ENCODE data around the gene ARMC9.
"Not testable (repeated sequence)": the region's sequence is repeated elsewhere in the genome, so short reads cannot be mapped to it uniquely, and the experiment has no call there.

Gene ARMC9

DNA sequence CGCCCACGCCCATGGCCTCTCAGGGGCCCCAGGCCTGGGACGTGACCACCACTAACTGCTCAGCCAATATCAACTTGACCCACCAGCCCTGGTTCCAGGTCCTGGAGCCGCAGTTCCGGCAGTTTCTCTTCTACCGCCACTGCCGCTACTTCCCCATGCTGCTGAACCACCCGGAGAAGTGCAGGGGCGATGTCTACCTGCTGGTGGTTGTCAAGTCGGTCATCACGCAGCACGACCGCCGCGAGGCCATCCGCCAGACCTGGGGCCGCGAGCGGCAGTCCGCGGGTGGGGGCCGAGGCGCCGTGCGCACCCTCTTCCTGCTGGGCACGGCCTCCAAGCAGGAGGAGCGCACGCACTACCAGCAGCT is 199.5 kb downstream of the ARMC9 start:
- Histone ChIP-seq H3K9me3 (ENCODE audit: control insufficient read depth in 5 of 5, low read length in 5 of 5) (no peaks in the 10 kb centered on the region), H3K36me3 (ENCODE audit: control insufficient read depth in 5 of 5, insufficient read depth in 5 of 5, low read length in 5 of 5) (no peaks in the 10 kb centered on the region), H3K9ac (ENCODE audit: low read length in 5 of 5) (no peak overlapping the region), H3K4me1 (ENCODE audit: control insufficient read depth in 5 of 5, insufficient read depth in 5 of 5, low read length in 5 of 5) (peaks cover 0 to 21% (median 12%) of the 10 kb centered on the region in 5 donors), H3K27ac (ENCODE audit: low read depth, low read length) (no peak overlapping the region), H3K4me3 (ENCODE audit: low read depth in 1 of 5, low read length in 5 of 5) (no peak overlapping the region), H3K27me3 (ENCODE audit: control insufficient read depth in 5 of 5, insufficient read depth in 4 of 5, low read length in 5 of 5) (peaks cover 15 to 32% (median 28%) of the 10 kb centered on the region in 5 donors)

DNA sequence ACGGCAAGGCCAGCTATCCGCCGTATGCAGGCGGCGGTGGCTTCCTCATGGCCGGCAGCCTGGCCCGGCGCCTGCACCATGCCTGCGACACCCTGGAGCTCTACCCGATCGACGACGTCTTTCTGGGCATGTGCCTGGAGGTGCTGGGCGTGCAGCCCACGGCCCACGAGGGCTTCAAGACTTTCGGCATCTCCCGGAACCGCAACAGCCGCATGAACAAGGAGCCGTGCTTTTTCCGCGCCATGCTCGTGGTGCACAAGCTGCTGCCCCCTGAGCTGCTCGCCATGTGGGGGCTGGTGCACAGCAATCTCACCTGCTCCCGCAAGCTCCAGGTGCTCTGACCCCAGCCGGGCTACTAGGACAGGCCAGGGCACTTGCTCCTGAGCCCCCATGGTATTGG is 200.2 kb downstream of the ARMC9 start:
- Histone ChIP-seq H3K4me3 (ENCODE audit: low read depth in 1 of 5, low read length in 5 of 5) (no peak overlapping the region), H3K27ac (ENCODE audit: low read depth, low read length) (no peak overlapping the region), H3K4me1 (ENCODE audit: control insufficient read depth in 5 of 5, insufficient read depth in 5 of 5, low read length in 5 of 5) (peaks cover 0 to 21% (median 12%) of the 10 kb centered on the region in 5 donors)

DNA sequence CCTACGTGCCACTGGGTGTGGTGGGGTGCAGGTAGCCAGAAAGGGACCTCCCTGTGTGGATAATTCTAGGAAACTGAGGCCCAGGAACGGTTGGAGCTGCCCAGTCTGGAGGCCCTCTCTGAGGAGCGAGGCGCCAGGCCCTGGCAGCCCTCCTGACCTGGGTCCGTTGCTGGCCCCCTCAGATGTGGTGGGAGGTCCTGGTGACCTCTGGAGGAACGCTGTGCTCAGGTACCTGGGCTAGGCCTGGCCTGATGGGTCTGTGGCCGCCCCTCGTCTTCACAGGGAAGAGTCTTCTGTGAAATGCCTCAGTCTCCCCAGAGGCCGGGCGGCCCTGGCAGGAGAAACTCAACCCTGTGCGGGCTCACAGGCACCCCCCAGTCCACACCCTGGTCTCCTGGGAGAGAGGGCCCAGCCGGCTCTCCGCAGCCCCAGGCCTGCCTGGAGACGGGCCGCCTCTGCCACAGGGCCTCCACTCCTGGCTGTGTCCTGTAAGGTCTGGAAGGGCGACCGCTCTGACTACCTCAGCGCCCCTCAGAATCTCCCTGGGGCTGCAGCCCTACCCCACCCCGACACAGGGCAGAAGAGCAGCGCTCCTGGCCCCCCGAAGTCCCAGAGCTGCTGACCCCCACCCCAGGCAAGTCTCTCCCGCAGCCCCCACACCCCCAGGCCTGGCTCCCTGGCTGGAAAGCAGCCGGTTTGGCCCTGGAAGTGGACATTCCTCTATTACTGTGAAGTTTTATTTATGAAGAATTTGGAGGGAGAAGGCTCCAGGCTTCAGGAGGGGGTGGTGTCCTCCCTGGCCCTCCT is 200.8 kb downstream of the ARMC9 start:
- Histone ChIP-seq H3K27ac (ENCODE audit: low read depth, low read length) (no peak overlapping the region), H3K36me3 (ENCODE audit: control insufficient read depth in 5 of 5, insufficient read depth in 5 of 5, low read length in 5 of 5) (no peaks in the 10 kb centered on the region), H3K27me3 (ENCODE audit: control insufficient read depth in 5 of 5, insufficient read depth in 4 of 5, low read length in 5 of 5) (peaks cover 14 to 20% (median 20%) of the 10 kb centered on the region in 5 donors), H3K4me1 (ENCODE audit: control insufficient read depth in 5 of 5, insufficient read depth in 5 of 5, low read length in 5 of 5) (peaks cover 0 to 21% (median 12%) of the 10 kb centered on the region in 5 donors), H3K9me3 (ENCODE audit: control insufficient read depth in 5 of 5, low read length in 5 of 5) (no peaks in the 10 kb centered on the region), H3K4me3 (ENCODE audit: low read depth in 1 of 5, low read length in 5 of 5) (no peak overlapping the region), H3K9ac (ENCODE audit: low read length in 5 of 5) (no peak overlapping the region)

More for the DNA sequence above, 200.2 kb downstream of the ARMC9 start:
- Histone ChIP-seq H3K9ac (ENCODE audit: low read length in 5 of 5) (no peak overlapping the region), H3K27me3 (ENCODE audit: control insufficient read depth in 5 of 5, insufficient read depth in 4 of 5, low read length in 5 of 5) (peaks cover 15 to 27% (median 26%) of the 10 kb centered on the region in 5 donors), H3K36me3 (ENCODE audit: control insufficient read depth in 5 of 5, insufficient read depth in 5 of 5, low read length in 5 of 5) (no peaks in the 10 kb centered on the region), H3K9me3 (ENCODE audit: control insufficient read depth in 5 of 5, low read length in 5 of 5) (no peaks in the 10 kb centered on the region)

DNA sequence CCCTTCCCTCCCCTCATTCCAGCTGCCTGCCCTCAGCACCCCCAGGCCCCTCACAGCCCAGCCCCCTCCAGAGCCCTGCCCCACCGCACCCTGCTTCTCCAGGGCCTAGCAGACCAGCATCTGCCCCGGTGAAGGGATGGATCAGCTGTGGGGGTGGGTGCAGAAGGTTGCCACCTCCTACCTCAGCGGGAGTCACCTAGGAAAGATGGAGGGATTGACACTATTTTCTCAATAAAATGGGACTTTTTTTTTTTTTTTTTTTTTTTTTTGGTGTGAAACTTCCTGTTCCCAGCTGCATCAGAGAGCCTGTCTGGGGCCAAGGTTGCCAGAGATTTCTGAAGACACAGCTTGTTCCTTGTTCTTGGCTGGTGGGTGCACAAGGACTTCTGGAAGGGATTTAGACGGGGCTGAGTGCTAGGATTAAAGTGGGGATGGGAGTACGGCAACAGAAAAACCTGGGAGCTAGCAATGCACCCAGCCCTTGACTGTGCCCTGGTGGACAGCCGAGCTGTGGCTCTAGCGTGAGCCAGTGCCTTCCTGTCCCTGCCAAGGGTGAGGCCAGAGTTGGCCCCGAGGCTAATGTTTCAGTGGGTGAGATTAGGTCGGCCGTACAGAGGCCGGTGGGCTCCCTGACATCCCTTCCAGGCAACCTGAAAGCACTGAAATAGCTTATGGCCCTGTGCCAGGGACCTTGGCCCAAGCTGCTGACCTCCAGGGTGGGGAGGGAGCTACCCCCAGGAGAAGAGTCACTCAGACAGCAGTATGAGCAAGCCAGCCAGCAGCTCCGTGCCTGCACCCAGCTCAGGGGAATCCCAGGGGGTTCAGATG is 201.6 kb downstream of the ARMC9 start:
- H3K9me3 ChIP-seq (ENCODE audit: control insufficient read depth in 5 of 5, low read length in 5 of 5) = no peaks in the 10 kb centered on the region
- H3K27ac ChIP-seq (ENCODE audit: low read depth, low read length) = no peak overlapping the region
- peak overlapping the region in 1 of 5 donors; percentile 10 for H3K9ac ChIP-seq (ENCODE audit: low read length in 5 of 5)
- peaks cover 0 to 19% (median 10%) of the 10 kb centered on the region in 5 donors for H3K4me1 ChIP-seq (ENCODE audit: control insufficient read depth in 5 of 5, insufficient read depth in 5 of 5, low read length in 5 of 5)
- H3K4me3 ChIP-seq (ENCODE audit: low read depth in 1 of 5, low read length in 5 of 5) = peak overlapping the region in 1 of 5 donors; percentile 35
- H3K27me3 ChIP-seq (ENCODE audit: control insufficient read depth in 5 of 5, insufficient read depth in 4 of 5, low read length in 5 of 5) = peaks cover 7 to 12% (median 12%) of the 10 kb centered on the region in 5 donors
- H3K36me3 ChIP-seq (ENCODE audit: control insufficient read depth in 5 of 5, insufficient read depth in 5 of 5, low read length in 5 of 5) = no peaks in the 10 kb centered on the region

DNA sequence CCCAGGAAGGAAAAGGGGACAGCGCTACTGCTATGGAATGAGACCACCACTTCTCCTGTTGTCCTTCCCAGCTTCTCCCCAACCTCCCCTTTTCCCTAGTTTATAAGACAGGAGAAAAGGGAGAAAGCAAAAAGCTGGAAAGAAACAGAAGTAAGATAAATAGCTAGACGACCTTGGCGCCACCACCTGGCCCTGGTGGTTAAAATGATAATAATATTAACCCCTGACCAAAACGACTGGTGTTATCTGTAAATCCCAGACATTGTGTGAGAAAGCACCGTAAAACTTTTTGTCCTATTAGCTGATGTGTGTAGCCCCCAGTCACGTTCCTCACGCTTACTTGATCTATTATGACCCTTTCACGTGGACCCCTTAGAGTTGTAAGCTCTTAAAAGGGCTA is 202.2 kb downstream of the ARMC9 start:
- Histone ChIP-seq H3K4me3 (ENCODE audit: low read depth in 1 of 5, low read length in 5 of 5) (peak overlapping the region in 1 of 5 donors; percentile 35), H3K4me1 (ENCODE audit: control insufficient read depth in 5 of 5, insufficient read depth in 5 of 5, low read length in 5 of 5) (peaks cover 0 to 15% (median 7%) of the 10 kb centered on the region in 5 donors)
- H3K27ac ChIP-seq (ENCODE audit: low read depth, low read length); H3K27me3 ChIP-seq (ENCODE audit: control insufficient read depth in 5 of 5, insufficient read depth in 4 of 5, low read length in 5 of 5); H3K36me3 ChIP-seq (ENCODE audit: control insufficient read depth in 5 of 5, insufficient read depth in 5 of 5, low read length in 5 of 5); H3K9me3 ChIP-seq (ENCODE audit: control insufficient read depth in 5 of 5, low read length in 5 of 5); H3K9ac ChIP-seq (ENCODE audit: low read length in 5 of 5): not testable (repeated sequence)

DNA sequence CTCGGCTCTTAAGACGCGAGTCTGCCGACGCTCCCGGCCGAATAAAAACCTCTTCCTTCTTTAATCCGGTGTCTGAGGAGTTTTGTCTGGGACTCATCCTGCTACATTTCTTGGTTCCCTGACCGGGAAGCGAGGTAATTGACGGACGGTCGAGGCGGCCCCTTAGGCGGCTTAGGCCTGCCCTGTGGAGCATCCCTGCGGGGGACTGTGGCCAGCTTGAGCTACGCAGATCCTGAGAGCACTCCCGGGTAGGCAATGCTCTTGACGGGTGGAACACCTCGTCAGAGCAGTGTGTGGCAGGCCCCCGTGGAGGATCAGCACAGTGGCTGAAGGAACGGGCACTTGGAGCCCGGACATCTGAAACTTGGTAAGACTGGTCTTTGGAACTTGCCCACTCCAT is 202.7 kb downstream of the ARMC9 start:
- H3K27ac ChIP-seq (ENCODE audit: low read depth, low read length); H3K27me3 ChIP-seq (ENCODE audit: control insufficient read depth in 5 of 5, insufficient read depth in 4 of 5, low read length in 5 of 5); H3K4me3 ChIP-seq (ENCODE audit: low read depth in 1 of 5, low read length in 5 of 5); H3K9ac ChIP-seq (ENCODE audit: low read length in 5 of 5); H3K36me3 ChIP-seq (ENCODE audit: control insufficient read depth in 5 of 5, insufficient read depth in 5 of 5, low read length in 5 of 5); H3K9me3 ChIP-seq (ENCODE audit: control insufficient read depth in 5 of 5, low read length in 5 of 5): not testable (repeated sequence)
- peaks cover 0 to 16% (median 9%) of the 10 kb centered on the region in 5 donors for H3K4me1 ChIP-seq (ENCODE audit: control insufficient read depth in 5 of 5, insufficient read depth in 5 of 5, low read length in 5 of 5)

DNA sequence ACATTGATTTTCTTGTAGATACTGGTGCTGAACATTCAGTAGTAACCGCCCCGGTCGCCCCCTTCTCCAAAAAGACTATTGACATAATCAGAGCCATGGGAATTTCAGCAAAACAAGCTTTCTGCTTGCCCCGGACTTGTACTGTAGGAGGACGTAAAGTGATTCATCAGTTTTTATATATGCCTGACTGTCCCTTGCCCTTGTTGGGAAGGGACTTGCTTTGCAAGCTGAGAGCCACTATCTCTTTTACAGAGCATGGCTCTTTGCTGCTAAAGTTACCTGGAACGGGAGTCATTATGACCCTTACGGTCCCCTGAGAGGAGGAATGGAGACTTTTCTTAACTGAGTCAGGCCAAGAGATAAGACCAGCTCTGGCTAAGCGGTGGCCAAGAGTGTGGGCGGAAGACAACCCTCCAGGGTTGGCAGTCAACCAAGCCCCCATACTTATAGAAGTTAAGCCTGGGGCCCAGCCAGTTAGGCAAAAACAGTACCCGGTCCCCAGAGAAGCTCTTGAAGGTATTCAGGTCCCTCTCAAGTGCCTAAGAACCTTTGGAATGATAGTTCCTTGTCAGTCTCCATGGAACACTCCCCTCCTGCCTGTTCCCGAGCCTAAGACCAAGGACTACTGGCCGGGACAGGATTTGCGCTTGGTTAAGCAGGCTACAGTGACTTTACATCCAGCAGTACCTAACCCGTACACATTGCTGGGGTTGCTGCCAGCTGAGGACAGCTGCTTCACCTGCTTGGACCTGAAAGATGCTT is 205.2 kb downstream of the ARMC9 start:
- not testable (repeated sequence) for H3K9ac ChIP-seq (ENCODE audit: low read length in 5 of 5); H3K4me3 ChIP-seq (ENCODE audit: low read depth in 1 of 5, low read length in 5 of 5); H3K27me3 ChIP-seq (ENCODE audit: control insufficient read depth in 5 of 5, insufficient read depth in 4 of 5, low read length in 5 of 5); H3K36me3 ChIP-seq (ENCODE audit: control insufficient read depth in 5 of 5, insufficient read depth in 5 of 5, low read length in 5 of 5); H3K9me3 ChIP-seq (ENCODE audit: control insufficient read depth in 5 of 5, low read length in 5 of 5); H3K27ac ChIP-seq (ENCODE audit: low read depth, low read length)
- peaks cover 0 to 16% (median 10%) of the 10 kb centered on the region in 5 donors for H3K4me1 ChIP-seq (ENCODE audit: control insufficient read depth in 5 of 5, insufficient read depth in 5 of 5, low read length in 5 of 5)

DNA sequence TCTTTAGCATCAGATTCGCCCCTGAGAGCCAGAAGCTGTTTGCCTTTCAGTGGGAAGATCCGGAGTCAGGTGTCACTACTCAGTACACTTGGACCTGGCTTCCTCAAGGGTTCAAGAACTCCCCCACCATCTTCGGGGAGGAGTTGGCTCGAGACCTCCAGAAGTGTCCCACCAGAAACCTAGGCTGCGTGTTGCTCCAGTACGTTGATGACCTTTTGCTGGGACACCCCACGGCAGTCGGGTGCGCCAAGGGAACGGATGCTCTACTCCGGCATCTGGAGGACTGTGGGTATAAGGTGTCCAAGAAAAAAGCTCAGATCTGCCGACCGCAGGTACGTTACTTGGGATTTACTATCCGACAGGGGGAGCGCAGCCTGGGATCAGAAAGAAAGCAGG is 205.8 kb downstream of the ARMC9 start:
- not testable (repeated sequence) for H3K36me3 ChIP-seq (ENCODE audit: control insufficient read depth in 5 of 5, insufficient read depth in 5 of 5, low read length in 5 of 5); H3K27ac ChIP-seq (ENCODE audit: low read depth, low read length); H3K9me3 ChIP-seq (ENCODE audit: control insufficient read depth in 5 of 5, low read length in 5 of 5); H3K4me3 ChIP-seq (ENCODE audit: low read depth in 1 of 5, low read length in 5 of 5); H3K9ac ChIP-seq (ENCODE audit: low read length in 5 of 5); H3K27me3 ChIP-seq (ENCODE audit: control insufficient read depth in 5 of 5, insufficient read depth in 4 of 5, low read length in 5 of 5)
- peaks cover 0 to 16% (median 10%) of the 10 kb centered on the region in 5 donors for H3K4me1 ChIP-seq (ENCODE audit: control insufficient read depth in 5 of 5, insufficient read depth in 5 of 5, low read length in 5 of 5)

DNA sequence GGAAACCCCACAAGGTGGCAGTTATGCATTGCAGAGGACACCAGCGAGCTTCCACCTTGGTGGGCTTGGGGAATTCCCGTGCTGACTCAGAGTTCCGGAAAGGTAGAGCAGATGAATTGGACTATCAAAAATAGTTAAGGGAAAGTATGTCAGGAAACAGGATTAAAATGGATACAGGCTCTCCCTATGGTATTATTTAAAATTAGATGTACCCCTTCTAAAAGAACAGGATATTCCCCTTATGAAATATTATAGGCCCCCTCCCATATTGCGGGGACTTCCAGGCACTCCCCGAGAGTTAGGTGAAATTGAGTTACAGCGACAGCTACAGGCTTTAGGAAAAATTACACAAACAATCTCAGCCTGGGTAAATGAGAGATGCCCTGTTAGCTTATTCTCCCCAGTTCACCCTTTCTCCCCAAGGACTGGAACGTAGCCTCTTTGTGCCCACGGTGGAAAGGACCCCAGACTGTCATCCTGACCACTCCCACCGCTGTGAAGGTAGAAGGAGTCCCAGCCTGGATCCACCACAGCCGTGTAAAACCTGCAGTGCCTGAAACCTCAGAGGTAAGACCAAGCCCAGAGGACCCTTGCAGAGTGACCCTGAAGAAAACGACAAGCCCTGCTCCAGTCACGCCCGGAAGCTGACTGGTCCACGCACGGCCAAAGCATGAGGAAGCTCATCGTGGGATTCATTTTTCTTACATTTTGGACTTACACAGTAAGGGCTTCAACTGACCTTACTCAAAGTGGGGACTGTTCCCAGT is 207.4 kb downstream of the ARMC9 start:
- not testable (repeated sequence) for H3K9ac ChIP-seq (ENCODE audit: low read length in 5 of 5); H3K27me3 ChIP-seq (ENCODE audit: control insufficient read depth in 5 of 5, insufficient read depth in 4 of 5, low read length in 5 of 5); H3K4me1 ChIP-seq (ENCODE audit: control insufficient read depth in 5 of 5, insufficient read depth in 5 of 5, low read length in 5 of 5); H3K36me3 ChIP-seq (ENCODE audit: control insufficient read depth in 5 of 5, insufficient read depth in 5 of 5, low read length in 5 of 5); H3K9me3 ChIP-seq (ENCODE audit: control insufficient read depth in 5 of 5, low read length in 5 of 5); H3K4me3 ChIP-seq (ENCODE audit: low read depth in 1 of 5, low read length in 5 of 5); H3K27ac ChIP-seq (ENCODE audit: low read depth, low read length)
